ENCODE data around the gene SRP9.

The SRP9 gene, protein sequence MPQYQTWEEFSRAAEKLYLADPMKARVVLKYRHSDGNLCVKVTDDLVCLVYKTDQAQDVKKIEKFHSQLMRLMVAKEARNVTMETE

DNA sequence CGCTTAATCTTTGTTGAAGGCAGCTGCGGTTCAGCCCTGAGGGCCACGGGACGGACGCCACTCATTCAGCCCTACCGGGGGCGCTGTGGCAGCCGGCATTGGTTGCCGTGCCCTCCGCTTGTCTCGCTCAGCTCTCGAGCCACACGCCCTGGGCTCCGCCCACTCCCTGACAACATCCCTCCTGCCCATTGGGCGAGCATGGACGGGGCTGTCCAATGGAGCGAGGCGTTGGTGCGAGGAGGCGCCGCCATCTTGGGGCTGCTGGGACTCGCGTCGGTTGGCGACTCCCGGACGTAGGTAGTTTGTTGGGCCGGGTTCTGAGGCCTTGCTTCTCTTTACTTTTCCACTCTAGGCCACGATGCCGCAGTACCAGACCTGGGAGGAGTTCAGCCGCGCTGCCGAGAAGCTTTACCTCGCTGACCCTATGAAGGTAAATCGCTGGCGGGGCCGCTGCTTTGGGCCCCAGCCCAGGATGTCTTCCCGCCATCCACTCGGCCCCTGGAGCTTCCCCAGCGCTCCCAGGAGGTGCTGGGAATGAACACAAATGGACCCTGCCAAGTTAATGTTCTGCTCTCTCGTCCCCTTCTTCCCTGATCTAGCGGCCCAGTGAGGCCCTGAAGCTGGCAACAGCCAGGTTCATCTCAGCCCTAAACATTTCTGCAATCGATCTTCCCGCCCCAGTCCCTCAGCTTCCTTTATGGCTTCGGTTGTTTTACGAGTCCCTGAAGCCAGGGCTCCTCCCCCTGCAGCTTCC, at the start of gene SRP9:
Gene SRP9 (plus strand): TSS at position 244 of the 754 bp plus-strand sequence. CDS start 115 bp downstream, at position 359.
- peak; percentile 99 for DNase-seq

- no peak for DNase-seq
Observed at GRCh38 chr1:225731491-225731890, 46.1 kb upstream of the SRP9 start.

GRCh38 chr1:225733254-225733653, 44.4 kb upstream of the SRP9 start:
- peak; percentile 27 for DNase-seq

DNA sequence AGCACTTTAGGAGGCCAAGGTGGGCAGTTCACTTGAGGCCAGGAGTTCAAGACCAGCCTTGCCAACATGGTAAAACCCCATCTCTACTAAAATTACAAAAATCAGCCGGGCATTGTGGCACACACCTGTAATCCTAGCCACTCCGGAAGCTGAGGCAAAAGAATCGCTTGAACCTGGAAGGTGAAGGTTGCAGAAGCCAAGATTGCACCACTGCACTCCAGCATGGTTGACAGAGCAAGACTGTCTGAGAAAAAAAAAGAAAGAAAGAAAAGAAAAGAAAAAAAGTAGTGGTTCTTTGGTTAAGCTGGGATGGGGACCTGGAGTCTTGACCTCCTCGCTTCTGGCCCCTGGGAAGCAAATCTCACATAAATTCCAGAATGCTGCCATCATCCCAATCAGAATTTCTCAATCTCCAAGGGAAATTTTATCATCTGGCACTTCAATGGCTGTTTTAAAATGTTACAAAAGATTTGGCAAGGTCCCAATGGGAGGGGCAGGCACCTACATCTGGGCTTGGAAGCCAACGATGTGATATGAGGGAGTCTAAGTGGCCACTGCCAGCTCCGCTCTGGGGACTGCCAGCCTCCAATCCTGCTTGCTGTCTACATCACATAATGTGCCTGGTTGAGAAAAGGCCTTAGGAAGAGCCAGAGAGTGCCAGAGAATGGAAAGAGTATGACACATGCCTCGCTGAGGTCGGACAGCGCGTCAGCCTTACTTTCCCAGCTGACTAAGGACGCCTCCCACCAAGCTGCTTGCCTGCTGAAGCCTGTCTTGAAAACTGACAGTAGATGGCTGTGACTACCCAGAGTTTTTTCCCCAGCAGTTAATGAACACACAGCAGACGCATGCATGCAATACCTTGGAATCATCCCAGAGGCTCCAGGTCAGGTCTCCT, 42.1 kb upstream of the SRP9 start:
- DNase-seq = no peak

DNA sequence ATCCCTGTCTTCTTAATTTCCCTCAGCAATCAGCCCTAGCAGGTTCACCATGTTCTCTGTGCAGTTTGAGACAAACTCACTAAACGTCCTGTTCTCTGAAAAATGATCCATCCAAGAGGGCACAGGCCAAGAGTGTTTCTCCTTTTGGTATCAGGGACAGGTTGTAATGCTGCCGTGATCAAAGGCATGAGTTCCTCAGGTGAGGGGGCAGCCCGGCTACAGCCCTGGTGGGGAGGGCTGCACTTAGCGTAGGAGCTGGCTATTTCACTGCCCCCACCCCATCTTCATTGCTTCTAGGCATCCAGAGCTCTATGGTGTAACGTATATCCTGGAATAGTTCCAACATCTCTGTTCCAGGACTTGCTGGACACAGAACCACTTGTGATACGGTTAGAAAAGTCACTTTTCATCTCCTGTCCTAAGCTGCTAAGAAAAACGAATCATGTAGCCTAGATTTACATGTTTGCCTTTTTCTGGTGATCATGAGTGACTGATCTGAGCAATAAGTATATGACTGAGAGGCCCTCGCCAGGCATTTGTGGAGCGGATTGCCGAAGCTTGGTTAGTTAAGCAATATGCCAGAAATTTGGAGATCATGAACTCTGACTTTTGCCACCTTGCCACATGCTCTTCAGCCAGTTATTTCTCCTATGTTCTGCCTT, 41.1 kb upstream of the SRP9 start:
- no peak for DNase-seq

DNA sequence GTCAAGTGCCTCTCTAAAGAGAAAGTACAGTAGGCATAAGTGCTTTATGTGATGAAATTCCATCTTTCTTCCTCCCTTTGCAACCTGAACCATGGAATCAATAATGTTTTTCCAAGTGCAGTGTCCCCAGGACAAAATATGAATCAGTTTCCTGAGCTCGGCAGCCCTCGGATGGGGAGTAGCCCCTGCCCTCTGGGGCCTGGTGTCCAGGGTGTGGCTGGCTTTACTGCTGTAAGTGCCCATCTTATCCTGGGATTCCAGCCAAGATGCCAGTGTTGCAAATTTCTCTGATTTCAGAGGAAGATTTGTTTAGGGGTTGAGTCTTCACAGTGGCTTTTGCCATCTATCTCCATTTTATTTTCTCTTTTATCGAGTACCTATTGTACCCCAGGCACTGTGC, 40.5 kb upstream of the SRP9 start:
- DNase-seq = no peak

DNA sequence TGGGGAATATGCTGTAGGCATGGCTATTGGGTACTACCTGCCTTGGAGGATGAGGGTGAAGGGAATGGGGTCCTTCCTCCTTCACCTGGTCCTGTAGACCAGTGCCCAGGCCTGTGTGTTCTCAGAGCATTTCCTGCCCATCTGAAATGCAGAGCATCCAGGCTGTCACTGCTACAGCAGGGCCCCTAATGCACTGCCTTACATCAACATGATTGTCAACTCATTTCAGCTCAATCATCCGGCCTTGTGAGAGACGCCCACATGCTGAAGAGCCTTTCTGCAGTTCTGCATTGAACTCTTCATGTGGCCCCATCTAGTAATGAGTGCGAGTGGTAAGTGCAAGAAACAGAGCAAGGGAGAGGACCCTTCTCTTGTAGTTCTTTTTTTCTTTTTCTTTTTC, 39.8 kb upstream of the SRP9 start:
- DNase-seq = no peak

- no peak for DNase-seq
Observed at GRCh38 chr1:225738763-225739162, 38.9 kb upstream of the SRP9 start.

DNA sequence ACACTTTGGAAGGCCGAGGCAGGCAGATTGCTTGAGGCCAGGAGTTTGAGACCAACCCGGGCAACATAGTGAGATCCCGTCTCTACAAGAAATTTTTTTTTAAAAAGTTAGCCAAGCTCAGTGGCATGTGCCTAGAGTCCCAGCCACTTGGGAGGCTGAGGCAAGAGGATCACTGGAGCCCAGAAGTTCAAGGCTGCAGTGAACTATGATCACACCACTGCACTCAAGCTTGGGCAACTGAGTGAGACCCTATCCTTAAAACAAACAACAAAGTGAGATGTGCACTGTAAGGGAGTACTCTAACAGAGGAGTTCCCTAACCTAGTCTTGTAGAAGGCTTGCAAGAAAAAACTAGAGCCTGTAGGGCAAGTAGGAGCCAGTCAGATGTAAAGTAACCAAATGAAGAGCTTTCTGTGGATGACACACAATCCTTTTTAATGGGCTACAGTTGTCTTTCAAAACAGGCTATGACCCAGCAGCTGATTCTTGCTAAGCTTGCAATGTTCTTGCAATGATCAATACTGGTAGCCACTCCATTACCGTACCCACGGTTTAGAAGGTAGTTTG, 38.0 kb upstream of the SRP9 start:
- DNase-seq = no peak

DNA sequence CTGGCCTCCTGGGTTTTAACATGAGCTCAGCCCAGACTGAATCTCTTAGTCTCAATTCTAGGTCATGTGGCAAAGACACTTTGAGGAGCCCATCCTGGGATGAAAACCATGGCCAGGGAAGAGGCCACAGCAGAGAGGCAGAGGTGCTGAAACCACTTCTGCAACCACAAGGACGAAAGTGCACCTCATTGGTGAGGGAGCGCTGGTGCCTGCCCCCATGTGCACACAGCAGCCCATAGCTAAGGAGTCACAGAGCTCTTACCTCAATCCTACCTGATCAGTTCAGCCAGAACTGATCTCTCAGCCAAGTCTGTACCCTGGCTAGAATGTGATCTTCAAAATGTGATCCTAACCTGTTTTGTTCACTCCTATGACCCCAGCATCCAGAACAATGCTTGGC, 32.9 kb upstream of the SRP9 start:
- no peak for DNase-seq

- DNase-seq = no peak
Observed at GRCh38 chr1:225745273-225745672, 32.4 kb upstream of the SRP9 start.

DNA sequence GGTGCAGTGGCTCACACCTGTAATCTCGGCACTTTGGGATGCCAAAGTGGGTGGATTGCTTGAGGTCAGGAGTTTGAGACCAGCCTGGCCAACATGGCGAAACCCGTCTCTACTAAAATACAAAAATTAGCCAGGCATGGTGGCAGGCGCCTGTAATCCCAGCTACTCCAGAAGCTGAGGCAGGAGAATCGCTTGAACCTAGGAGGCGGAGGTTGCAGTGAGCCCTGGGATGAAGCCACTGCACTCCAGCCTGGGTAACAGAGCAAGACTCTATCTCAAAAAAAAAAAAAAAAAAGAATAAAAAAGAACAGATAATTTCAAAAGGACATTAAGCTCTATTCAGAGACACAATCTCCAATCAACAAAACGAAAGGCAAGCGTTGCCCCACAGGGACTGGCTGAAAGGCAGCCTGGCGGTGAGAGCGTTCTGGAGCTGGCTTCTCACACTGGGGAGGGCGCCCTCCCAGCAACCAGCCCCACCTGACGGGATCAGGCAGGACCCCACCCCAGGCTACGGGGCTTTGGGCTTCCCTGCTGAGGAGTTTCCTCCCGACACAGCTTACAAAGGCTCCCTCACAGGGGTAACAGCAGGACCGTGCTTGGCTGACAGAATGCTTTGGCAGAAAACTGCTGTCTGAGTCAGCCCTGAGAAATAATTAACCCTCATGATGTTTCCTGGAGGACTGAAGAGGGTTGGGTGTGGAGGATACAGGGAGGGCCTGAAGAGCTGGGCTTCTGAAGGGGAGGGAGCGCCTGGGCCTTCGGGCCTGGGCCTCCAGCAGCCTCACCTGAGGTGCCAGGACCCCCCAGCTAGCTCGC, 31.1 kb upstream of the SRP9 start:
- peak; percentile 88 for DNase-seq

DNA sequence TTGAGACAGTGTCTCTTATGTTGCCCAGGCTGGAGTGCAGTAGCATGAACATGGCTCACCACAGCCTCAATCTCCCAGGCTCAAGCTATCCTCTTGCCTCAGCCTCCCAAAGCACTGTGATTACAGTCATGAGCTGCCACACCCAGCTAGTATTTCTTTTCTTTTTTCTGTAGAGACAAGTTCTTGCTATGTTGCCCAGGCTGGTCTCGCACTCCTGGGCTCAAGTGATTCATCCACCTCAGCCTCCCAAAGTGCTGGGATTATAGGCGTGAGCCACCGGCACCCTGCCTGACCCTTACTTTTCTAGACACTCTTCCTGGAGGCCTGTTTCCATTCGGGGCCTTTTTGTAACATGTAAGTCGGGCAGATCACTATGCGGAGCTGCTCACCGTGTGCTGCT, 30.1 kb upstream of the SRP9 start:
- no peak for DNase-seq

DNA sequence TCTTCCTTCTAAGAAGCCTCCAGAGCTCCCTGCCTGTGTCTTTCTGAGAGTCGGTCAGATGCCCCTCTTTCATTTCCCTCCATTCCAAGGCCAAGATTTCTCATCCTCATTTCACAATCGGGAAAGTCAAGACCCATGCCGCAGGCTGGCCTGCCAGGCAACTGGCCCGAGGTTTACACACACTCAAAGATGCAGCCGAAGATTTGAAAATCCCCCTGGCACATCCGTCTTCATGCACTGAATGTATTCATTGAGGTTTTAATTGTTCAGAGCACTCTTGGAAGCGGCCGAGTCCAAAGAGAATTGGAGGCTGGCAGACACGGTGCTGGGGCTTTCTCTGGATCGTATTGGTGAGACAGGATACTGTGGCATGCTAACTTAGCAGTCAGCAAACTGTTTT, 29.1 kb upstream of the SRP9 start:
- no peak for DNase-seq

GRCh38 chr1:225749706-225750105, 27.9 kb upstream of the SRP9 start:
- DNase-seq = no peak

- DNase-seq = no peak
Observed at GRCh38 chr1:225750420-225750819, 27.2 kb upstream of the SRP9 start.

DNA sequence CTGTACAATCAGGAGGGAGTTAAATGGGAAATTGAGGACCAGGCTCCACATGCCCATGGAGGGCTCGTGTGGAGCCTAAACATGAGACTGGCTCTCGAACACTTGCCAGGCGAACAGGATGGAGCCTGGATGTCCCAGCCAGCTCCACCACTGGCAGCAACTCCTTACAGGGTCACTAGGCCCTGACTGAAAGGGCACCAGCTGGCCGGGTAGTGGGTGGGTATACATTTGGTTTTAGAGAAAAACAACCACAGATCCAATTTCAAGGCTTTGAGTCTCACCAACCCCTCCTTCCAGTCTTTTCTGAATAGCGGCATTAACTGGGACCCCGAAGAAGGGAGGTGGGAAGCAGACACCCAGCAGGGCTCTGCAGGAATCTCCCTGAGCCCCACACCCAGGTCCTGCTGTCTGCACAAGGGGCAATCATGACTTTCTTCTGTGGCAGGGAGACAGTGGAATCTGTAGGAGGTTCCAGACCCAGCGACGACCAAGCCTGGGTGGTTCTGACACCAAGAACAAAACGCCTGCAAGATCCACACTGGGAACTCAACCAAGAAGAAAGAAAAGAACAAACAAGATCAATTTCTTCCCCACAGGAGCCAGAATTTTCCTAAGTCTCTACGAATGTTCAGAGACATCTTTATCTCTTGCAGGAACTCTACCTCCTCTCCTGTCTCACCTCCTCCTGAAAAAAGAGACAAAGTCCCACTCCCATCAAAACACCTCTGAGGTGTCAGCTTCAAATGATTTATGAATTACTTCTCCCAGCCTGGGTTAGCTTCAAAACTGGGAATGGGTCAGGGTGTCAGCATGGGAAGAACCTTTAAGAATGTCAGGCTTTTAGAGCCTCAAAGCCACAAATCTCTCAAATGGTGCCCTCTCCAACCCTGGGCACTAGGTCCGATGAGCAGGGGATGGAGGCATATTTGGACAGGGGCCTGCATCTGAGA, 26.5 kb upstream of the SRP9 start:
- DNase-seq = no peak

DNA sequence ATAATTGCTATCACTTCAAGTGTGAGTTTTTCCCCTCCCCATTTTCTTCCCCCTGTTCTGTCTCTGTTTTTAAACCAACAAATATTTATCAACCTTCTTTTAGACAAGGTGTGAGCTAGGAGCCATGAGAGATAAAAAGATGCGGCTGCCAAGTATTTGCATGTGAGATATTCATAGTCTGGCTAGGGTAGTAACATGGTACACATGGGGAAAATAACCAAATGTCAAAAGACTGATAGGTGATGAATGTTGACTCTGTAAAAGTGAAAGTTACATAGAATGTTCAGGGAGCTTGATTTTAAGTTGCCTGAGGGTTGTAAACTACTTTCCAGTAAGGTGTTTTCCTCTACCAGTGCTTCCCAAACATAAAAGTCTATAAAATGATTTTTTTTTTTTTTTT, 25.4 kb upstream of the SRP9 start:
- no peak for DNase-seq

- DNase-seq = no peak
Observed at GRCh38 chr1:225754940-225755641, 22.5 kb upstream of the SRP9 start.

- DNase-seq = no peak
Observed at GRCh38 chr1:225755671-225756319, 21.8 kb upstream of the SRP9 start.

All from NCI-H146 (cell line).